GM12878 (cell line): Measurements from ENCODE around the gene REST. TPM values are rescaled to one million over a fixed set of nuclear protein-coding genes. Genes with fewer than 3 reads are reported as not detected.

Source experiments
- BACH1 ChIP-seq: fragments of 450-650 bp; IDR thresholded peaks from 2 replicates; pipeline ENCODE4 v1.6.1; 2017; ENCODE audit warnings: mild to moderate bottlenecking, borderline replicate concordance
- CBFB ChIP-seq: IDR thresholded peaks from 2 replicates; pipeline ENCODE4 v1.6.1; 2016; ENCODE audit warnings: antibody characterized with exemption, low read depth
- CEBPZ ChIP-seq: fragments of 150-350 bp; IDR thresholded peaks from 2 replicates; pipeline ENCODE4 v1.6.1; 2016; ENCODE audit warnings: low read depth, low read length
- CREB1 ChIP-seq: IDR thresholded peaks from 2 replicates; pipeline ENCODE4 v1.6.1; 2012; ENCODE audit warnings: low read depth, mild to moderate bottlenecking, inconsistent platforms
- DPF2 ChIP-seq: fragments of 450-650 bp; IDR thresholded peaks from 2 replicates; pipeline ENCODE4 v1.6.1; 2017; ENCODE audit warnings: mild to moderate bottlenecking
- EZH2 ChIP-seq: IDR thresholded peaks from 2 replicates; pipeline ENCODE4 v1.6.1; 2012; ENCODE audit warnings: low read depth, mild to moderate bottlenecking, control low read depth, inconsistent platforms, low read length, borderline replicate concordance; ENCODE audit not compliant: control insufficient read depth
- FOS ChIP-seq: IDR thresholded peaks from 3 replicates; pipeline ENCODE4 v1.6.1; 2011; ENCODE audit warnings: borderline replicate concordance; ENCODE audit not compliant: insufficient read length; ENCODE audit errors: extremely low read depth
- HCFC1 ChIP-seq: fragments of 150-350 bp; IDR thresholded peaks from 2 replicates; pipeline ENCODE4 v1.6.1; 2014; ENCODE audit warnings: low read length
- IKZF1 ChIP-seq: fragments of 450-650 bp; conservative IDR thresholded peaks from 2 replicates; pipeline ENCODE4 v1.6.1; 2017; ENCODE audit warnings: antibody characterized with exemption, mild to moderate bottlenecking
- JUNB ChIP-seq: IDR thresholded peaks from 2 replicates; pipeline ENCODE4 v1.6.1; 2016; ENCODE audit warnings: antibody characterized with exemption, mild to moderate bottlenecking
- NFYB ChIP-seq: IDR thresholded peaks from 2 replicates; pipeline ENCODE4 v1.6.1; 2011; ENCODE audit warnings: low read depth, mild to moderate bottlenecking, low read length, improper control_type of control experiment, moderate library complexity; ENCODE audit not compliant: insufficient read depth
- NR2C1 ChIP-seq: fragments of 450-650 bp; IDR thresholded peaks from 2 replicates; pipeline ENCODE4 v1.6.1; 2017; ENCODE audit warnings: antibody characterized with exemption, mild to moderate bottlenecking, moderate library complexity
- SKIL ChIP-seq: fragments of 450-650 bp; IDR thresholded peaks from 2 replicates; pipeline ENCODE4 v1.6.1; 2017; ENCODE audit warnings: mild to moderate bottlenecking, low read depth, inconsistent platforms; ENCODE audit not compliant: poor library complexity, severe bottlenecking
- SMAD5 ChIP-seq: IDR thresholded peaks from 2 replicates; pipeline ENCODE4 v1.6.1; 2016; ENCODE audit warnings: antibody characterized with exemption, low read depth
- SMARCA5 ChIP-seq: fragments of 450-650 bp; IDR thresholded peaks from 2 replicates; pipeline ENCODE4 v1.6.1; 2017; ENCODE audit warnings: mild to moderate bottlenecking
- SPI1 ChIP-seq: IDR thresholded peaks from 2 replicates; pipeline ENCODE4 v1.6.1; 2011; ENCODE audit warnings: low read depth, mild to moderate bottlenecking, low read length, moderate library complexity, borderline replicate concordance; ENCODE audit not compliant: insufficient read depth
- SUZ12 ChIP-seq: fragments of 200-600 bp; sonication (generic); IDR thresholded peaks from one replicate; pipeline ENCODE4 v1.6.1; 2018; ENCODE audit warnings: antibody characterized with exemption, mild to moderate bottlenecking; ENCODE audit not compliant: unreplicated experiment
- TBL1XR1 ChIP-seq: IDR thresholded peaks from 2 replicates; pipeline ENCODE4 v1.6.1; 2012; ENCODE audit warnings: low read depth, low read length, improper control_type of control experiment
- TCF12 ChIP-seq: IDR thresholded peaks from 2 replicates; pipeline ENCODE4 v1.6.1; 2011; ENCODE audit warnings: low read depth, mild to moderate bottlenecking, low read length
- YBX1 ChIP-seq: fragments of 450-650 bp; IDR thresholded peaks from 2 replicates; pipeline ENCODE4 v1.6.1; 2016; ENCODE audit warnings: antibody characterized with exemption
- ZNF207 ChIP-seq: fragments of 450-650 bp; IDR thresholded peaks from 2 replicates; pipeline ENCODE4 v1.6.1; 2014; ENCODE audit warnings: antibody characterized with exemption, mild to moderate bottlenecking, borderline replicate concordance
- ZNF217 ChIP-seq: fragments of 450-650 bp; IDR thresholded peaks from 2 replicates; pipeline ENCODE4 v1.6.1; 2017; ENCODE audit warnings: antibody characterized with exemption, mild to moderate bottlenecking
- polyA plus RNA-seq, 11 experiments: library from polyadenylated mRNA; depleted of rRNA in 4 of 11; unstranded in 6 of 11; stranded (reverse) in 5 of 11; fragments of >200 nt; fragmentation: Nextera tagmentation in 4 of 11; fragmentation: Illumina TruSeq in 1 of 11; extraction: Ambion mirVana in 4 of 11; extraction: Trizol in 1 of 11; gene quantifications; 1 replicate in 1 of 11; 2 replicates in 10 of 11; pipeline versions ENCODE4 v1.2.1 to v1.2.3, GENCODE V29; 2011 to 2016; ENCODE audit warnings: inconsistent platforms in 2 of 11, missing spikeins in 2 of 11, low read depth in 1 of 11
- total RNA-seq, 4 experiments: library from RNA; depleted of rRNA in 3 of 4; stranded (reverse); fragments of >200 nt in 3 of 4; fragmentation: Illumina TruSeq in 1 of 4; extraction: Trizol in 1 of 4; gene quantifications; 2 replicates each; pipeline versions ENCODE4 v1.2.1 to v1.2.3, GENCODE V29; 2013 to 2021
- TF ChIP-seq, protein P1 (sequence below): fragments of 450-650 bp; IDR thresholded peaks from 2 replicates; pipeline ENCODE4 v1.6.1; 2014; ENCODE audit warnings: mild to moderate bottlenecking

The REST gene
- total and polyA plus RNA-seq, 10 of the 15 experiments (the other 5 are each of a cell fraction or from before 2014, with no cell fraction given): 3.7 to 36.3 (median 20.4) TPM

- no peak for TF ChIP-seq NFYB
- TF ChIP-seq SMARCA5: peak; percentile 69; the same call in 1 of the 2 replicates
- peak; percentile 83; the same call in 1 of the 2 replicates for TF ChIP-seq DPF2
- TF ChIP-seq IKZF1: peak; percentile 79
- TF ChIP-seq ZNF217: no peak; the same call in none of the 2 replicates
- TF ChIP-seq CEBPZ: no peak
- TF ChIP-seq TCF12: no peak
- no peak for TF ChIP-seq ZNF207
- no peak for TF ChIP-seq SPI1
- no peak for TF ChIP-seq SUZ12
- TF ChIP-seq CBFB: no peak
- no peak for TF ChIP-seq SMAD5
- no peak; the same call in none of the 2 replicates for TF ChIP-seq HCFC1
- TF ChIP-seq FOS: no peak
- no peak for TF ChIP-seq EZH2
- TF ChIP-seq JUNB: no peak
- no peak for TF ChIP-seq YBX1
- TF ChIP-seq BACH1: peak; percentile 90
- no peak for TF ChIP-seq TBL1XR1
- no peak for TF ChIP-seq SKIL
- 0 out of 2 replicates have a peak, but pooled peaks have one; percentile 14 for TF ChIP-seq CREB1
- TF ChIP-seq NR2C1: peak; percentile 49
- TF ChIP-seq, protein P1, sequence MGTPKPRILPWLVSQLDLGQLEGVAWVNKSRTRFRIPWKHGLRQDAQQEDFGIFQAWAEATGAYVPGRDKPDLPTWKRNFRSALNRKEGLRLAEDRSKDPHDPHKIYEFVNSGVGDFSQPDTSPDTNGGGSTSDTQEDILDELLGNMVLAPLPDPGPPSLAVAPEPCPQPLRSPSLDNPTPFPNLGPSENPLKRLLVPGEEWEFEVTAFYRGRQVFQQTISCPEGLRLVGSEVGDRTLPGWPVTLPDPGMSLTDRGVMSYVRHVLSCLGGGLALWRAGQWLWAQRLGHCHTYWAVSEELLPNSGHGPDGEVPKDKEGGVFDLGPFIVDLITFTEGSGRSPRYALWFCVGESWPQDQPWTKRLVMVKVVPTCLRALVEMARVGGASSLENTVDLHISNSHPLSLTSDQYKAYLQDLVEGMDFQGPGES: no peak
Observed at GRCh38 chr4:56908206-56909085, 746 bp downstream of the REST start (continued).
